Sigmoid colon (tissue), 7 donors: ENCODE results near the gene PEX26. TPM values are rescaled to one million over a fixed set of nuclear protein-coding genes. Genes with fewer than 3 reads are reported as not detected.
"Not testable (repeated sequence)": the region's sequence is repeated elsewhere in the genome, so short reads cannot be mapped to it uniquely, and the experiment has no call there.

Experiments
- DNase-seq: peaks from one replicate; pipeline ENCODE4 v3.0.0-alpha.2; 2019
- H3K27ac ChIP-seq, 4 donors: fragments of 200-600 bp; sonication (generic); one replicate each; pipeline ENCODE4 v1.5.1; 2016 to 2019; ENCODE audit warnings: mild to moderate bottlenecking in 1 of 4
- H3K27me3 ChIP-seq, 3 donors: fragments of 200-600 bp; sonication (generic); one replicate each; pipeline ENCODE4 v1.5.1; 2019; ENCODE audit warnings: mild to moderate bottlenecking in 1 of 3
- H3K36me3 ChIP-seq, 4 donors: fragments of 200-600 bp; sonication (generic); one replicate each; pipeline ENCODE4 v1.5.1; 2016 to 2019
- H3K4me1 ChIP-seq, 4 donors: fragments of 200-600 bp; sonication (generic); one replicate each; pipeline ENCODE4 v1.5.1; 2017 to 2019
- H3K4me3 ChIP-seq, 4 donors: fragments of 200-600 bp; sonication (generic); one replicate each; pipeline ENCODE4 v1.5.1; 2017 to 2019; ENCODE audit warnings: mild to moderate bottlenecking in 2 of 4, moderate library complexity in 1 of 4
- H3K9me3 ChIP-seq, 4 donors: fragments of 200-600 bp in 3 of 4; sonication (generic) in 3 of 4; one replicate each; pipeline versions ENCODE4 v1.5.1 to v1.6.1; 2013 to 2019
- EP300 ChIP-seq, 4 donors: sonication (generic); formaldehyde crosslinking; IDR thresholded peaks; one replicate each; pipeline ENCODE4 v1.6.1; 2017; ENCODE audit warnings: antibody characterized with exemption in 4 of 4
- POLR2A ChIP-seq, 2 donors: fragments of 450-650 bp; IDR thresholded peaks; one replicate each; pipeline ENCODE4 v1.6.1; 2016; ENCODE audit warnings: antibody characterized with exemption in 2 of 2, mild to moderate bottlenecking in 2 of 2, moderate library complexity in 2 of 2
- POLR2AphosphoS5 ChIP-seq, 4 donors: sonication (generic); formaldehyde crosslinking; IDR thresholded peaks; one replicate each; pipeline ENCODE4 v1.6.1; 2017; ENCODE audit warnings: antibody characterized with exemption in 4 of 4
- WGBS, 2 donors: extraction: QIAGEN DNeasy Blood & Tissue Kit; methylation state at CpG; one replicate each; pipeline ENCODE4 v1.1.7; 2013; 5-methylcytosine and 5-hydroxymethylcytosine counted together
- intact Hi-C: fragments of 100-400 bp; cut with DNase I; formaldehyde crosslinking; loops from one replicate; pipeline ENCODE4 v1.15.1; 2023
- polyA plus RNA-seq, 3 donors: library from polyadenylated mRNA; stranded (reverse); fragments of 200-250 nt; gene quantifications; one replicate each; pipeline ENCODE4 v1.2.3, GENCODE V29; 2013
- total RNA-seq, 4 donors: library from RNA; depleted of rRNA; stranded (reverse); fragments of >200 nt; gene quantifications; one replicate each; pipeline ENCODE4 v1.1.0, GENCODE V29; 2016
- TF ChIP-seq, protein P1 (sequence below), 4 experiments: fragments of 450-650 bp in 3 of 4; fragments of 200-600 bp in 1 of 4; IDR thresholded peaks; one replicate each; pipeline ENCODE4 v1.5.1; 2016 to 2019; ENCODE audit warnings: antibody characterized with exemption in 4 of 4, mild to moderate bottlenecking in 3 of 4, moderate library complexity in 2 of 4
- donor health status: healthy with polysubstance abuse.
- donor health status: Bipolar disorder and iron deficiency.
- donor health status: healthy.

The PEX26 gene
- total and polyA plus RNA-seq, 7 donors = 13.3 to 124 (median 21.3) TPM

- TF ChIP-seq POLR2A (IDR thresholded peaks at IDR 0.05) (no peak), EP300 (IDR thresholded peaks at IDR 0.05) (no peak), POLR2AphosphoS5 (IDR thresholded peaks at IDR 0.05) (no peak)
- TF ChIP-seq, protein P1, sequence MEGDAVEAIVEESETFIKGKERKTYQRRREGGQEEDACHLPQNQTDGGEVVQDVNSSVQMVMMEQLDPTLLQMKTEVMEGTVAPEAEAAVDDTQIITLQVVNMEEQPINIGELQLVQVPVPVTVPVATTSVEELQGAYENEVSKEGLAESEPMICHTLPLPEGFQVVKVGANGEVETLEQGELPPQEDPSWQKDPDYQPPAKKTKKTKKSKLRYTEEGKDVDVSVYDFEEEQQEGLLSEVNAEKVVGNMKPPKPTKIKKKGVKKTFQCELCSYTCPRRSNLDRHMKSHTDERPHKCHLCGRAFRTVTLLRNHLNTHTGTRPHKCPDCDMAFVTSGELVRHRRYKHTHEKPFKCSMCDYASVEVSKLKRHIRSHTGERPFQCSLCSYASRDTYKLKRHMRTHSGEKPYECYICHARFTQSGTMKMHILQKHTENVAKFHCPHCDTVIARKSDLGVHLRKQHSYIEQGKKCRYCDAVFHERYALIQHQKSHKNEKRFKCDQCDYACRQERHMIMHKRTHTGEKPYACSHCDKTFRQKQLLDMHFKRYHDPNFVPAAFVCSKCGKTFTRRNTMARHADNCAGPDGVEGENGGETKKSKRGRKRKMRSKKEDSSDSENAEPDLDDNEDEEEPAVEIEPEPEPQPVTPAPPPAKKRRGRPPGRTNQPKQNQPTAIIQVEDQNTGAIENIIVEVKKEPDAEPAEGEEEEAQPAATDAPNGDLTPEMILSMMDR (IDR thresholded peaks at IDR 0.05) = no peak
- H3K27ac ChIP-seq = no peak overlapping the region
- no peak for DNase-seq
- no peaks in the 10 kb centered on the region for H3K9me3 ChIP-seq
- H3K4me3 ChIP-seq = no peak overlapping the region
- no peaks in the 10 kb centered on the region for H3K4me1 ChIP-seq
- 88 to 92% methylated on average over 8 of the region's 8 CpGs for WGBS, 2 donors
- intact Hi-C loops = no loop called here
- H3K27me3 ChIP-seq = no peaks in the 10 kb centered on the region
- H3K36me3 ChIP-seq = peaks cover 0 to 7% (median 0%) of the 10 kb centered on the region in 4 donors
Measured at GRCh38 chr22:18130018-18130417, 52.2 kb downstream of the PEX26 start.

GRCh38 chr22:18130699-18131429, 53.1 kb downstream of the PEX26 start:
- peaks cover 0 to 7% (median 0%) of the 10 kb centered on the region in 4 donors for H3K36me3 ChIP-seq
- H3K9me3 ChIP-seq = no peaks in the 10 kb centered on the region
- DNase-seq = no peak
- H3K4me1 ChIP-seq = no peaks in the 10 kb centered on the region
- no peak overlapping the region for H3K27ac ChIP-seq
- 95 to 96% methylated on average over 20 of the region's 20 CpGs for WGBS, 2 donors
- no peak for TF ChIP-seq EP300 (IDR thresholded peaks at IDR 0.05)
- no peak for TF ChIP-seq POLR2AphosphoS5 (IDR thresholded peaks at IDR 0.05)
- no peak for TF ChIP-seq POLR2A (IDR thresholded peaks at IDR 0.05)
- TF ChIP-seq, protein P1 (IDR thresholded peaks at IDR 0.05) = no peak
- H3K27me3 ChIP-seq = no peaks in the 10 kb centered on the region
- H3K4me3 ChIP-seq = no peak overlapping the region
- intact Hi-C loops = no loop called here

DNA sequence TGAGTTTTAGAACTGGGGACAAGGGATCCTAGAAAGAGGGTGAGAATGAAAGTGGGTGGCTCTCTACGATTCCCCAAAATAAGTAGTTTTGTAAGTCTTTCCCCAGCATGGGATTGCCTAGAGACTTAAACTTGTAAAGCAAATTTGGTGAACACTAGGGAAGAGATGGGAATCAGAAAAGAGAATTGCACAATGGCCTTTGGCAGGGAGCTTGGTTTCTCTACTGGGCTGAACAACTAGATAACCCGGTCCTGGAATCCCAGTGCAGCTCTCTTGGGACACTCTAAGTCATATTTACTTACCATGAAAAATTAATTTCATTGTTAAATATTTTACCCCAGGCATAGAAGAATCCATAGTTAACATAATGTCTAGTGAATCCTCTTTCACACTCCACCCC, 55.7 kb downstream of the PEX26 start:
- TF ChIP-seq POLR2AphosphoS5 (IDR thresholded peaks at IDR 0.05) (no peak), EP300 (IDR thresholded peaks at IDR 0.05) (no peak)
- TF ChIP-seq, protein P1 (IDR thresholded peaks at IDR 0.05) = no peak
- WGBS, 2 donors = 78 to 81% methylated on average over 2 of the region's 2 CpGs
- Histone ChIP-seq H3K27me3 (no peaks in the 10 kb centered on the region), H3K4me3 (no peak overlapping the region), H3K4me1 (no peaks in the 10 kb centered on the region), H3K9me3 (no peaks in the 10 kb centered on the region), H3K27ac (peak overlapping the region in 1 of 4 donors; percentile 32), H3K36me3 (no peaks in the 10 kb centered on the region)
- intact Hi-C loops = no loop called here
- no peak for DNase-seq

DNA sequence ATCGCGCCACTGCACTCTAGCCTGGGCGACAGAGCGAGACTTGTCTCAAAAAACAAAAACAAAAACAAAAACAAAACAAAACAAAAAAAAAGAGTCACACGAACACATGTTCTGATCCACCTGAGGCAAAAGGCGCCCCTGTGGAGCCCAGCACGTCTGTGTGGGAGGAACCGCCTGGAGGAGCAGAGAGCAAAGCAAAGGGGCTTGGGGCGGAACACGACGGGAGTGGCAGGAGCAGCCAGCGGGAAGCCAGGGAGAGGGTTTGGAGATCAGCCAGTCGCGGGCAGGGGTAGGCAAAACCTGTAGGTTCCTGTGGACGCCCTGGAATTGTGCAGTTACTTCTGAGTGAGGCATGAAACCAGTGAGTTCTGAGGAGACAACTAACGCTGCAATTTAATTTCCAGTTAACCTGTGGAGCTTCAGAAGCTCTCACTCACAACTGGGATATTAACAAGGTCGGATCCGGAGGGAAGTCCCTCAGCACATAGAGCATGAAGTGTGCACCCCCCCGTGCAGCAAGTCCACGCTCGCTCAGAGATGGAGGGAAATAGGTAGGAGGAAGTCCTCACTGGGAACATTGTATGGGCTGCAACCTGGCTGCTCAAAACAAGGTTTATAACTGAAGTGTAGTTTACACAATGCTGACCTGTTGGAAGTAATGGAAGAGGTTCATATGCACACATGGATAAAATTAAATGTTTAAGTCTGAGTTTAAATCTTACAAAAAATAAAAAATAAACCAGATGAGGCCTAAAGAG, 59.0 kb downstream of the PEX26 start:
- intact Hi-C loops = loop anchor here (5.0 kb wide), 1 partner anchor 49 kb away; no protein-coding TSS in a partner anchor
- Histone ChIP-seq H3K27me3 (no peaks in the 10 kb centered on the region), H3K9me3 (no peaks in the 10 kb centered on the region), H3K27ac (no peak overlapping the region), H3K36me3 (no peaks in the 10 kb centered on the region), H3K4me3 (no peak overlapping the region), H3K4me1 (no peaks in the 10 kb centered on the region)
- TF ChIP-seq POLR2AphosphoS5 (IDR thresholded peaks at IDR 0.05) = no peak
- TF ChIP-seq POLR2A (IDR thresholded peaks at IDR 0.05) = no peak
- TF ChIP-seq, protein P1 (IDR thresholded peaks at IDR 0.05) = no peak
- no peak for TF ChIP-seq EP300 (IDR thresholded peaks at IDR 0.05)
- WGBS, 2 donors = 91 to 94% methylated on average over 21 of the region's 21 CpGs
- no peak for DNase-seq

DNA sequence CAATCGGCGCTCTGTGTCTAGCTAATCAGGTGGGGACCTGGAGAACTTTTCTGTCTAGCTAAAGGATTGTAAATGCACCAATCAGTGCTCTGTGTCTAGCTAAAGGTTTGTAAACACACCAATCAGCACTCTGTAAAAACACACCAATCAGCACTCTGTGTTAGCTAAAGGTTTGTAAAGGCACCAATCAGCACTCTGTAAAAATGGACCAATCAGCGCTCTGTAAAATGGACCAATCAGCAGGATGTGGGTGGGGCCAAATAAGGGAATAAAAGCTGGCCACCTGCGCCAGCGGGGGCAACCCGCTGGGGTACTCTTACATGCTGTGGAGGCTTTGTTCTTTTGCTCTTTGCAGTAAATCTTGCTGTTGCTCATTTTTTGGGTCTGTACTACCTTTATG, 63.2 kb downstream of the PEX26 start:
- H3K36me3 ChIP-seq, DNase-seq, H3K4me3 ChIP-seq, H3K27ac ChIP-seq, H3K9me3 ChIP-seq, H3K27me3 ChIP-seq, H3K4me1 ChIP-seq: not testable (repeated sequence)
- intact Hi-C loops = loop anchor here (5.0 kb wide), 1 partner anchor 34 kb away; no protein-coding TSS in a partner anchor
- whole genome bisulfite sequencing, 2 donors = 93 to 97% methylated on average over 6 of the region's 6 CpGs
